DND-41 (cell line): ENCODE measurements around the gene TIPIN.

Experiments
- EZH2 ChIP-seq: IDR thresholded peaks from 3 replicates; pipeline ENCODE4 v1.6.1; 2012; ENCODE audit warnings: borderline replicate concordance, low read depth, mild to moderate bottlenecking, moderate library complexity, low read length, inconsistent platforms; ENCODE audit not compliant: severe bottlenecking
- TF ChIP-seq, protein P1 (sequence below): IDR thresholded peaks from 2 replicates; pipeline ENCODE4 v1.5.1; 2012; ENCODE audit warnings: borderline replicate concordance, low read length, moderate library complexity, mild to moderate bottlenecking; ENCODE audit not compliant: poor library complexity, severe bottlenecking; ENCODE audit errors: extremely low read depth

DNA sequence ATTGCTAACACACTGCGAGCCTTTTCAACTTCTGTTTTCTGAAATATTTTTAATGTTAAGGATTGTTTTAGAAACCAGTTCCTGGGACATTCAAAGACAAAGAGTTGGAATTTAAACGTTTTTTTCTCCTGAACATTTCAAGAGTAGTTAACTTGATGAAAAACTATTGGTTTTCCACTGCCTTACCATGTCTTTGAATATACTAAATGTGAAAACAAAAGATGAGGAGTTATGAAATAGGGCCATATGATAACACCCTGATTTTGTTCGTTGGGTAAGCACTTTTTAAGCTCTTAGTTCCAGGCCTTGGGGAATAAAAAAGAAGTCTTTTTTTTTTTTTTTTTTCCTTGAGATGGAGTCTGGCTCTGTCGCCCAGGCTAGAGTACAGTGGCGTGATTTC lies 60.3 kb downstream of the TIPIN start:
- TF ChIP-seq, protein P1, sequence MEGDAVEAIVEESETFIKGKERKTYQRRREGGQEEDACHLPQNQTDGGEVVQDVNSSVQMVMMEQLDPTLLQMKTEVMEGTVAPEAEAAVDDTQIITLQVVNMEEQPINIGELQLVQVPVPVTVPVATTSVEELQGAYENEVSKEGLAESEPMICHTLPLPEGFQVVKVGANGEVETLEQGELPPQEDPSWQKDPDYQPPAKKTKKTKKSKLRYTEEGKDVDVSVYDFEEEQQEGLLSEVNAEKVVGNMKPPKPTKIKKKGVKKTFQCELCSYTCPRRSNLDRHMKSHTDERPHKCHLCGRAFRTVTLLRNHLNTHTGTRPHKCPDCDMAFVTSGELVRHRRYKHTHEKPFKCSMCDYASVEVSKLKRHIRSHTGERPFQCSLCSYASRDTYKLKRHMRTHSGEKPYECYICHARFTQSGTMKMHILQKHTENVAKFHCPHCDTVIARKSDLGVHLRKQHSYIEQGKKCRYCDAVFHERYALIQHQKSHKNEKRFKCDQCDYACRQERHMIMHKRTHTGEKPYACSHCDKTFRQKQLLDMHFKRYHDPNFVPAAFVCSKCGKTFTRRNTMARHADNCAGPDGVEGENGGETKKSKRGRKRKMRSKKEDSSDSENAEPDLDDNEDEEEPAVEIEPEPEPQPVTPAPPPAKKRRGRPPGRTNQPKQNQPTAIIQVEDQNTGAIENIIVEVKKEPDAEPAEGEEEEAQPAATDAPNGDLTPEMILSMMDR: no peak
- TF ChIP-seq EZH2: no peak
